ENCODE measurements around the gene LANCL3.

Gene LANCL3

DNA sequence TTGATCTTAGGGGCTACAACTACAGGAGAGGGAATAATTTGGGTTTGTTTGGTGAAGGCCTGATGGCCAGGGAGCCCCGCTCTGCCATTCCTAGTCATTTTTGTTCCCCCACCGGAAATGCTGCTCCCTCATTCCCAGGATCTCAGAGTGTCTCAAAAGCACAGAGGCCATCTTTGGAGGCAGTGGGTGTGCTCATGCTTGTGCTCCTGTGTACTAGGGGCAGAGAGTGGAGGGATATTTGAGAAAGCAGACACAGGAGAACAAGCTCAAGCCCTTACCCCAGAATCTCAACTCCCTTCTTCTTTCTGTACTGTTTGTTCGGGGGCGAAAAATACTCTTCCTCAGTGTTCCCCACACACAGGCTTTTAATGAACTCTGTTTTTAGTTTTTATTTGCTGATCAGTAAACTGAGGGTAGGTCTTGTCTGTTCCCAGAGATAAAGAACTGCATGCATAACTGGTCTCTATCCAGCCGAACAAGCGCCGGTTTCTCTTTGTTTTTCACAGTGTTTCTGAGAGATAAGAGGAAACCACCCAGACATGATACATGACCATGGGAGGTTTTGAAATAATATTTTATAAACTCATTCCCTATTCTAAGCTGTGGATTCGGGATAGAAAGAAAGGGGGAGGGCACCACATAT lies 81.2 kb downstream of the LANCL3 start:
- no peak overlapping the region for H3K4me3 ChIP-seq (replicated peaks; ENCODE audit: insufficient read depth, low read length)
- no peak overlapping the region for H3K27ac ChIP-seq (replicated peaks)
- no peak for DNase-seq (ENCODE audit: low read depth in 1 of 2, low spot score in 1 of 2)
- H3K27me3 ChIP-seq (ENCODE audit: insufficient read depth, poor library complexity, severe bottlenecking): no peaks in the 10 kb centered on the region
- TF ChIP-seq SPI1 (IDR thresholded peaks at IDR 0.05; ENCODE audit: borderline replicate concordance, low read depth) (no peak), POLR2AphosphoS5 (IDR thresholded peaks at IDR 0.05; ENCODE audit: low read depth) (no peak), GABPA (IDR thresholded peaks at IDR 0.05; ENCODE audit: low read depth) (no peak)
- TF ChIP-seq, protein P1, sequence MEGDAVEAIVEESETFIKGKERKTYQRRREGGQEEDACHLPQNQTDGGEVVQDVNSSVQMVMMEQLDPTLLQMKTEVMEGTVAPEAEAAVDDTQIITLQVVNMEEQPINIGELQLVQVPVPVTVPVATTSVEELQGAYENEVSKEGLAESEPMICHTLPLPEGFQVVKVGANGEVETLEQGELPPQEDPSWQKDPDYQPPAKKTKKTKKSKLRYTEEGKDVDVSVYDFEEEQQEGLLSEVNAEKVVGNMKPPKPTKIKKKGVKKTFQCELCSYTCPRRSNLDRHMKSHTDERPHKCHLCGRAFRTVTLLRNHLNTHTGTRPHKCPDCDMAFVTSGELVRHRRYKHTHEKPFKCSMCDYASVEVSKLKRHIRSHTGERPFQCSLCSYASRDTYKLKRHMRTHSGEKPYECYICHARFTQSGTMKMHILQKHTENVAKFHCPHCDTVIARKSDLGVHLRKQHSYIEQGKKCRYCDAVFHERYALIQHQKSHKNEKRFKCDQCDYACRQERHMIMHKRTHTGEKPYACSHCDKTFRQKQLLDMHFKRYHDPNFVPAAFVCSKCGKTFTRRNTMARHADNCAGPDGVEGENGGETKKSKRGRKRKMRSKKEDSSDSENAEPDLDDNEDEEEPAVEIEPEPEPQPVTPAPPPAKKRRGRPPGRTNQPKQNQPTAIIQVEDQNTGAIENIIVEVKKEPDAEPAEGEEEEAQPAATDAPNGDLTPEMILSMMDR (IDR thresholded peaks at IDR 0.05; ENCODE audit: insufficient read depth, low read length): no peak
- TF ChIP-seq, protein P2, sequence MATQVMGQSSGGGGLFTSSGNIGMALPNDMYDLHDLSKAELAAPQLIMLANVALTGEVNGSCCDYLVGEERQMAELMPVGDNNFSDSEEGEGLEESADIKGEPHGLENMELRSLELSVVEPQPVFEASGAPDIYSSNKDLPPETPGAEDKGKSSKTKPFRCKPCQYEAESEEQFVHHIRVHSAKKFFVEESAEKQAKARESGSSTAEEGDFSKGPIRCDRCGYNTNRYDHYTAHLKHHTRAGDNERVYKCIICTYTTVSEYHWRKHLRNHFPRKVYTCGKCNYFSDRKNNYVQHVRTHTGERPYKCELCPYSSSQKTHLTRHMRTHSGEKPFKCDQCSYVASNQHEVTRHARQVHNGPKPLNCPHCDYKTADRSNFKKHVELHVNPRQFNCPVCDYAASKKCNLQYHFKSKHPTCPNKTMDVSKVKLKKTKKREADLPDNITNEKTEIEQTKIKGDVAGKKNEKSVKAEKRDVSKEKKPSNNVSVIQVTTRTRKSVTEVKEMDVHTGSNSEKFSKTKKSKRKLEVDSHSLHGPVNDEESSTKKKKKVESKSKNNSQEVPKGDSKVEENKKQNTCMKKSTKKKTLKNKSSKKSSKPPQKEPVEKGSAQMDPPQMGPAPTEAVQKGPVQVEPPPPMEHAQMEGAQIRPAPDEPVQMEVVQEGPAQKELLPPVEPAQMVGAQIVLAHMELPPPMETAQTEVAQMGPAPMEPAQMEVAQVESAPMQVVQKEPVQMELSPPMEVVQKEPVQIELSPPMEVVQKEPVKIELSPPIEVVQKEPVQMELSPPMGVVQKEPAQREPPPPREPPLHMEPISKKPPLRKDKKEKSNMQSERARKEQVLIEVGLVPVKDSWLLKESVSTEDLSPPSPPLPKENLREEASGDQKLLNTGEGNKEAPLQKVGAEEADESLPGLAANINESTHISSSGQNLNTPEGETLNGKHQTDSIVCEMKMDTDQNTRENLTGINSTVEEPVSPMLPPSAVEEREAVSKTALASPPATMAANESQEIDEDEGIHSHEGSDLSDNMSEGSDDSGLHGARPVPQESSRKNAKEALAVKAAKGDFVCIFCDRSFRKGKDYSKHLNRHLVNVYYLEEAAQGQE (IDR thresholded peaks at IDR 0.05; ENCODE audit: insufficient replicate concordance, low read depth): no peak

DNA sequence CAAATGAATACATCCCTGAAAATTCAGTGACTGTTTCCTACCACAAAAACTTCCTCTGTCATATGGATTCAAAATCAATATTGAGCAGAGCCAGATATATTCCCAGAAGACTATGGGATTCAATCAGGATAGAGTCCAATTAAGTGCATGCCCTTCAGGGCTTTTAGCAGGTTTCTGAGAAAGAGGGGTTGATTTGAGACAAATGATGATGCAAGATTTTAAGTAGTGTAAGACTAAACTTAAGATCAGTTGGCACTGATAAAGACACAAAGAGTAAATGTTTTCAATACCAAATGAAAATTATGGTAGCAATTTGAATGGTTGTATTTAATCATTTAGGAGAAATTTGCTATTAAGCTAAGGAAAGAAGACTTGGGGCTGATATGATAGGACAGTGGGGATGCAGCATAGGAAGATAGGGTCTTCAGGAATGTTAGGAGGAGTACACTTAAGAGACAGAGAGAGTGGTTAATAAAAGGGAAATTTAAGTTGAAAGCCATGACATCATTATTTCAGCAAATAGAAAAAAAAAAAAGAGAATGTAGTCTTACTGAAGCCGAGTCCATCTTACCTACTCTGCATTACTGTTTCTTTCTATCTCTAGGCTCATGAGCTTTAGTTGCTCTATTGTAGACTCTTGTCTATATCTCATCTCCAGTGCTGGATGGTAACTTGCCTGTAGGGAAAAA lies 82.1 kb downstream of the LANCL3 start:
- no peaks in the 10 kb centered on the region for H3K27me3 ChIP-seq (ENCODE audit: insufficient read depth, poor library complexity, severe bottlenecking)
- no peak for TF ChIP-seq POLR2AphosphoS5 (IDR thresholded peaks at IDR 0.05; ENCODE audit: low read depth)
- TF ChIP-seq, protein P1 (IDR thresholded peaks at IDR 0.05; ENCODE audit: insufficient read depth, low read length): no peak
- H3K27ac ChIP-seq (replicated peaks): no peak overlapping the region
- no peak for DNase-seq (ENCODE audit: low read depth in 1 of 2, low spot score in 1 of 2)
- H3K4me3 ChIP-seq (replicated peaks; ENCODE audit: insufficient read depth, low read length): no peak overlapping the region

DNA sequence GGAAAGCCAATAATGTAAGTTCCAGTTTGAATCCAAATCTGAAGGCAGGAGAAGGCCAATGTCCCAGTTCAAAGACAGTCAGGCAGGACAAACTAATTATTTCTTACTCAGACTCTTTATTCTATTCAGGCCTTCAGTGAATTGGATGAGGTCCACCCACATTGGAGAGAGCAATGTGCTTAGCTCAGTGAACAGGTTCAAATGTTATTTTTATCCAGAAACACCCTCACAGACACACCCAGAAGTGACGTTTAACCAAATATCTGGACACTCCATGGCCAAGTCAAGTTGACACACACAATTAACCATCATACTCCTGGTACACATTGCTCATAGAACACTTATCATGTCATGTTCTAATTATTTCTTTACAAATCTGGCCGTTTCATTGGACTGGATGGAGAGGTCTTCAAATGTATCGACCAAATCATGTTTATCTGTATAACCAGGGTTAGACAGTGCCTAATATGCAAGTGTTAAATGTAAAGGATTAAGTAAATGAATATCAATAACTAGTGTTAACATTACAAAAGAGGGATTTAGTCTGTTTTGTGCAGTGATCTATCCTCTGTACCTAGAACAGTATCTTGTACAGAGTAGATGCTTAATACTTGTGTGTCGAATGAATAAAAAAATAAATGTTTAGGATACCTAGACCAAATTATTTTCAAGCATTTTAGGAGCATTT lies 87.0 kb downstream of the LANCL3 start:
- Histone ChIP-seq H3K27ac (replicated peaks) (no peak overlapping the region), H3K27me3 (ENCODE audit: insufficient read depth, poor library complexity, severe bottlenecking) (no peaks in the 10 kb centered on the region), H3K4me3 (replicated peaks; ENCODE audit: insufficient read depth, low read length) (no peak overlapping the region)
- TF ChIP-seq GABPA (IDR thresholded peaks at IDR 0.05; ENCODE audit: low read depth) (no peak), POLR2AphosphoS5 (IDR thresholded peaks at IDR 0.05; ENCODE audit: low read depth) (no peak), SPI1 (IDR thresholded peaks at IDR 0.05; ENCODE audit: borderline replicate concordance, low read depth) (no peak)
- TF ChIP-seq, protein P2 (IDR thresholded peaks at IDR 0.05; ENCODE audit: insufficient replicate concordance, low read depth): no peak
- TF ChIP-seq, protein P1 (IDR thresholded peaks at IDR 0.05; ENCODE audit: insufficient read depth, low read length): no peak
- DNase-seq (ENCODE audit: low read depth in 1 of 2, low spot score in 1 of 2): no peak

All from HL-60 (cell line).